Left ventricle myocardium inferior (tissue), 1 donor: ENCODE measurements around the gene RAD51B. TPM values are rescaled to one million over a fixed set of nuclear protein-coding genes. Genes with fewer than 3 reads are reported as not detected.

ENCODE experiments used
- DNase-seq: peaks from one replicate; pipeline ENCODE4 v3.0.0-alpha.2; 2020
- H3K27ac ChIP-seq: fragments of 200-600 bp; replicated peaks from 2 replicates; pipeline ENCODE4 v1.8.0; 2021
- H3K27me3 ChIP-seq: fragments of 200-600 bp; 2 replicates; pipeline ENCODE4 v1.8.0; 2021; ENCODE audit warnings: low read depth
- H3K36me3 ChIP-seq: fragments of 200-600 bp; 2 replicates; pipeline ENCODE4 v1.8.0; 2021
- H3K4me1 ChIP-seq: fragments of 200-600 bp; 2 replicates; pipeline ENCODE4 v1.8.0; 2021
- H3K4me3 ChIP-seq: fragments of 200-600 bp; 2 replicates; pipeline ENCODE4 v1.8.0; 2021; ENCODE audit warnings: mild to moderate bottlenecking, moderate library complexity
- H3K9me3 ChIP-seq: fragments of 200-600 bp; replicated peaks from 2 replicates; pipeline ENCODE4 v1.8.0; 2021
- intact Hi-C: fragments of 100-400 bp; cut with micrococcal nuclease; formaldehyde crosslinking; loops from one replicate; pipeline ENCODE4 v1.11.0; 2022
- total RNA-seq: library from RNA; stranded (reverse); fragmentation: NEBNext Ultra II Directional; extraction: Animal tissue kit (Norgen Biotek cat#: 25700); gene quantifications from one replicate; pipeline ENCODE4 v1.2.1, GENCODE V29; 2021
- TF ChIP-seq, protein P1 (sequence below): fragments of 200-600 bp; IDR thresholded peaks from 2 replicates; pipeline ENCODE4 v1.8.0; 2021; ENCODE audit warnings: antibody characterized with exemption, mild to moderate bottlenecking, borderline replicate concordance
- donor health status: DM: no; HTN: yes; CAD: no; lungs with severe emphysema.

RAD51B gene
- total RNA-seq, 1 donor from 2014 or later: 2.4 TPM

DNA sequence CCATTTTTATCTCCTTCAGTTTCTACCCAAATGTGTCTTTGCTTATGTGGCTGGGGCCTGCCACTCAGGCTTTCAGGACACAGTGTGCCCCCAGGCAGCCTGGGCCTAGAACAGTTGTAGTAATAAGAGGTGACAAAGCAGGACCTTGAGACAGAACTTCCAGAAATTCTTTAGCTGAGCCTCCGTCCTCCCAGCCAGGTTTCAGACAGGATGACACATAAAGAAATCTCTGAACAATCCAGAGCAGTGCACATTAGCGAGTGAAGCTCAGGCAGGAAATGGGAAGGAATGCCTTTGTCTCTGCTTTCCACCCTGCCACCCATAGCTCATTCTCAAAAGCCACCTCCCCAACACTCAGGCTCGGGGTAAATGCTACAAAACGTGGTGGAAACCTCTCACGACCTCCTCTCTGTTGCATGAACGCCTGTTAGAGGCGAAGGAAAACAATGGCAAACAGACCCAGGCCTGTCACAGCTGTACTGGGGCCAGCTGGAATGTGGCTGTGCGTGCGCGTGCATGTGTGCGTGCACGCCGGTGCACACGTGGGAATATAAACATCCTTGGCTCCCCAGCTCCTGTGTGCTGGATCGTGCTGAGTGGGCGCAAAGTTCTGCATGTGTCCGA lies 686.6 kb downstream of the RAD51B start:
- TF ChIP-seq, protein P1, sequence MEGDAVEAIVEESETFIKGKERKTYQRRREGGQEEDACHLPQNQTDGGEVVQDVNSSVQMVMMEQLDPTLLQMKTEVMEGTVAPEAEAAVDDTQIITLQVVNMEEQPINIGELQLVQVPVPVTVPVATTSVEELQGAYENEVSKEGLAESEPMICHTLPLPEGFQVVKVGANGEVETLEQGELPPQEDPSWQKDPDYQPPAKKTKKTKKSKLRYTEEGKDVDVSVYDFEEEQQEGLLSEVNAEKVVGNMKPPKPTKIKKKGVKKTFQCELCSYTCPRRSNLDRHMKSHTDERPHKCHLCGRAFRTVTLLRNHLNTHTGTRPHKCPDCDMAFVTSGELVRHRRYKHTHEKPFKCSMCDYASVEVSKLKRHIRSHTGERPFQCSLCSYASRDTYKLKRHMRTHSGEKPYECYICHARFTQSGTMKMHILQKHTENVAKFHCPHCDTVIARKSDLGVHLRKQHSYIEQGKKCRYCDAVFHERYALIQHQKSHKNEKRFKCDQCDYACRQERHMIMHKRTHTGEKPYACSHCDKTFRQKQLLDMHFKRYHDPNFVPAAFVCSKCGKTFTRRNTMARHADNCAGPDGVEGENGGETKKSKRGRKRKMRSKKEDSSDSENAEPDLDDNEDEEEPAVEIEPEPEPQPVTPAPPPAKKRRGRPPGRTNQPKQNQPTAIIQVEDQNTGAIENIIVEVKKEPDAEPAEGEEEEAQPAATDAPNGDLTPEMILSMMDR: no peak
- no peak for DNase-seq
- peak overlapping the region; percentile 55 for H3K27ac ChIP-seq

GRCh38 chr14:68506645-68507419 lies 687.3 kb downstream of the RAD51B start:
- no peak overlapping the region for H3K27ac ChIP-seq
- H3K36me3 ChIP-seq: no peaks in the 10 kb centered on the region
- no peak overlapping the region for H3K4me3 ChIP-seq
- intact Hi-C loops: no loop called here
- no peaks in the 10 kb centered on the region for H3K27me3 ChIP-seq
- H3K9me3 ChIP-seq: no peaks in the 10 kb centered on the region
- peaks cover 44% of the 10 kb centered on the region for H3K4me1 ChIP-seq
- DNase-seq: no peak
- TF ChIP-seq, protein P1: no peak

More for the DNA sequence above, 686.6 kb downstream of the RAD51B start:
- H3K36me3 ChIP-seq: no peaks in the 10 kb centered on the region
- intact Hi-C loops: no loop called here
- H3K4me1 ChIP-seq: peaks cover 44% of the 10 kb centered on the region
- H3K9me3 ChIP-seq: no peaks in the 10 kb centered on the region
- no peak overlapping the region for H3K4me3 ChIP-seq
- H3K27me3 ChIP-seq: no peaks in the 10 kb centered on the region

GRCh38 chr14:68507544-68508081 lies 688.0 kb downstream of the RAD51B start:
- Histone ChIP-seq H3K4me3 (no peak overlapping the region), H3K27me3 (no peaks in the 10 kb centered on the region), H3K27ac (no peak overlapping the region), H3K9me3 (no peaks in the 10 kb centered on the region), H3K4me1 (peaks cover 42% of the 10 kb centered on the region), H3K36me3 (no peaks in the 10 kb centered on the region)
- TF ChIP-seq, protein P1: no peak
- intact Hi-C loops: no loop called here
- DNase-seq: no peak

GRCh38 chr14:68508581-68508980 lies 689.0 kb downstream of the RAD51B start:
- no peak overlapping the region for H3K27ac ChIP-seq
- no peaks in the 10 kb centered on the region for H3K27me3 ChIP-seq
- H3K36me3 ChIP-seq: no peaks in the 10 kb centered on the region
- TF ChIP-seq, protein P1: no peak
- DNase-seq: no peak
- no peak overlapping the region for H3K4me3 ChIP-seq
- peaks cover 50% of the 10 kb centered on the region for H3K4me1 ChIP-seq
- H3K9me3 ChIP-seq: no peaks in the 10 kb centered on the region
- intact Hi-C loops: no loop called here

- intact Hi-C loops: no loop called here
- H3K4me1 ChIP-seq: peaks cover 54% of the 10 kb centered on the region
Observed at GRCh38 chr14:68509188-68509983, 689.8 kb downstream of the RAD51B start.

More at GRCh38 chr14:68509188-68509983, 689.8 kb downstream of the RAD51B start:
- Histone ChIP-seq H3K27ac (peak overlapping the region; percentile 67), H3K4me3 (no peak overlapping the region), H3K9me3 (no peaks in the 10 kb centered on the region), H3K27me3 (no peaks in the 10 kb centered on the region), H3K36me3 (no peaks in the 10 kb centered on the region)
- TF ChIP-seq, protein P1: no peak
- DNase-seq: no peak
